ENCODE measurements around the gene PNCK.

Gene PNCK

DNA sequence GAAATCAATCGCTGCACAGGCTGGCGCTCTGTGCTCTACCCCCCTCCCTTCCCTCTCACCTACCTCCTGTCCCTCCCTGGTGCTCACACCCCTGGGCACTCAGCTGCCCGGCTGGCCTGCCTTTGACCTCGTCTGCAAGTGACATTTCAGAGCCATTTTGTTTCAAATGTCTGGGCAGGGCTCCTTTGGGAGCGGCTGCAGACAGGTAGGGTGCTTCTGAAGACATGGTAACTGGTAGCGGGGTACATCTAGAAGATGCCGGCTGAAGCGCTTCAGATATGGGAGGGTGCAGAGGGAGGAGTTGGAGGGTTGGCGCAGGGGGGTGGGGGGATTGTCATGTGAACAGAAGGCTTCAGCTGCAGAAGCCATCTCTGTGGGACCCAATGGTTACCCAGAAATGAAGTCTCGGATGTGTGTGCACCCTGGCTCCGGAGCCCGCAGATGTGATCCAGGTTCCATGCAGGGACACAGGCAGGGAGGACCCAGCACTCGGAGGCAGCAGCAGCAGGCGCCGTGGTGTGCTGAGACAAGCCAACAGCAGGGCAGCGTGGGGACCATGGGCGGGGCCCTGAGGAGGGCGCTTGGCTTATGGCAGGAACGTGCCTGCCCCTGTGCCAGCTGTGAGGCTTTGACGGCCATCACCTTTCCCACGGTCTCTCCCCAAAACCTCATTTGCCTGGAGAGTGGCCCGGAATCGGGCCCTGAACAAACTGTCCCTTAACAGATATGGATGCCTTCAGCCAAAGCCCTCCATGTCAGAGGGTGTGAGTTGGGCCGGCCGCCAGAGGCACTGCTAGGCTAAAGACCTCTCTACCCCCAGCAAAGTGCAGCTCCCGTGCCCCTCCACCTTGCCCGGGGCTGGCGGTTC, 34.2 kb downstream of the PNCK start:
- no peak for ATAC-seq
- no peak for TF ChIP-seq BACH2 (CRISPR knock-in tag; IDR thresholded peaks at IDR 0.05; ENCODE audit: borderline replicate concordance)
- no peak for TF ChIP-seq GLIS3 (CRISPR knock-in tag; IDR thresholded peaks at IDR 0.05)

DNA sequence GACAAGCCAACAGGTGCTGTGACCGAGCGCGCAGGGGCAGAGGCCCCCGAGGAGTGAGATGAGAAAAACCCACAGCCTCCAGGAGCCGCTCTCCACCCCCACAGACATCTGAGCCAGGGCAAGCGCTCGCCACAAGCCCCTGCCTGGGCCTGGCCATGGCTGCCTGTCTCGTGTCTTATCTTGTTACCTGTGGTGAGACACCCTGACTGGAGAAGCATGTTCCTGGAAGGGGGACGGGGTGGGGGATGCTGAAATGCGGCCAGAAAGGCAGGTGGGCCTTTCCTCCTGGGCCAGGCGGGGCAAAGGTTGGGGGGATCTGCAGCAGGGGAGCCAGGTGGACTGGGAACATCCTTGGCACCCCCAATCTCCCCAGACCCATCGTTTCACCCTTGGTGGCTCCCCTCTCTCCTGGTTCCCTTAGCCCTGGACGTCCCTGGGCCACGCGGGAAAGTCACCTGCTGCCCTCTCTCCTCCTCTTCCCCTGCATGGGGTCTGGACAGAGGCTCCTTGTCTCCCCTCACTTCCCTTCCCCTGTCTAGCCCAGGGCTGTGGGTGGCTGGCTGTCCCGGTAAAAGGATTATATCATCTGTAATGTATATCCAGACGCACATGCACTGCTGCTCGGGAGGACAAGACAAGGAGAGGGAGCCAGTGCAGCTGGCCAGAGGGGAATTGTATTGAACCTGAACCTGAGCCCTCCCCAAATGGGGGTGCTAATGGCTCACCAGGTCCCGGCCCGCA, 35.0 kb downstream of the PNCK start:
- TF ChIP-seq OSR1 (CRISPR knock-in tag; IDR thresholded peaks at IDR 0.05), result no peak
- TF ChIP-seq PPARA (CRISPR knock-in tag; IDR thresholded peaks at IDR 0.05; ENCODE audit: borderline replicate concordance), result no peak
- TF ChIP-seq RARB (CRISPR knock-in tag; IDR thresholded peaks at IDR 0.05), result no peak
- no peak for TF ChIP-seq ISL1 (CRISPR knock-in tag; IDR thresholded peaks at IDR 0.05)
- no peak for TF ChIP-seq ZFP3 (CRISPR knock-in tag; IDR thresholded peaks at IDR 0.05)
- TF ChIP-seq, protein P1, sequence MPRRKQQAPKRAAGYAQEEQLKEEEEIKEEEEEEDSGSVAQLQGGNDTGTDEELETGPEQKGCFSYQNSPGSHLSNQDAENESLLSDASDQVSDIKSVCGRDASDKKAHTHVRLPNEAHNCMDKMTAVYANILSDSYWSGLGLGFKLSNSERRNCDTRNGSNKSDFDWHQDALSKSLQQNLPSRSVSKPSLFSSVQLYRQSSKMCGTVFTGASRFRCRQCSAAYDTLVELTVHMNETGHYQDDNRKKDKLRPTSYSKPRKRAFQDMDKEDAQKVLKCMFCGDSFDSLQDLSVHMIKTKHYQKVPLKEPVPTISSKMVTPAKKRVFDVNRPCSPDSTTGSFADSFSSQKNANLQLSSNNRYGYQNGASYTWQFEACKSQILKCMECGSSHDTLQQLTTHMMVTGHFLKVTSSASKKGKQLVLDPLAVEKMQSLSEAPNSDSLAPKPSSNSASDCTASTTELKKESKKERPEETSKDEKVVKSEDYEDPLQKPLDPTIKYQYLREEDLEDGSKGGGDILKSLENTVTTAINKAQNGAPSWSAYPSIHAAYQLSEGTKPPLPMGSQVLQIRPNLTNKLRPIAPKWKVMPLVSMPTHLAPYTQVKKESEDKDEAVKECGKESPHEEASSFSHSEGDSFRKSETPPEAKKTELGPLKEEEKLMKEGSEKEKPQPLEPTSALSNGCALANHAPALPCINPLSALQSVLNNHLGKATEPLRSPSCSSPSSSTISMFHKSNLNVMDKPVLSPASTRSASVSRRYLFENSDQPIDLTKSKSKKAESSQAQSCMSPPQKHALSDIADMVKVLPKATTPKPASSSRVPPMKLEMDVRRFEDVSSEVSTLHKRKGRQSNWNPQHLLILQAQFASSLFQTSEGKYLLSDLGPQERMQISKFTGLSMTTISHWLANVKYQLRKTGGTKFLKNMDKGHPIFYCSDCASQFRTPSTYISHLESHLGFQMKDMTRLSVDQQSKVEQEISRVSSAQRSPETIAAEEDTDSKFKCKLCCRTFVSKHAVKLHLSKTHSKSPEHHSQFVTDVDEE (CRISPR knock-in tag; IDR thresholded peaks at IDR 0.05), result no peak
- TF ChIP-seq ZNF70 (CRISPR knock-in tag; IDR thresholded peaks at IDR 0.05), result no peak
- no peak for TF ChIP-seq SNAI2 (CRISPR knock-in tag; IDR thresholded peaks at IDR 0.05)
- TF ChIP-seq CSDC2 (CRISPR knock-in tag; IDR thresholded peaks at IDR 0.05), result no peak
- TF ChIP-seq ZNF8 (CRISPR knock-in tag; IDR thresholded peaks at IDR 0.05), result no peak
- TF ChIP-seq, protein P2, sequence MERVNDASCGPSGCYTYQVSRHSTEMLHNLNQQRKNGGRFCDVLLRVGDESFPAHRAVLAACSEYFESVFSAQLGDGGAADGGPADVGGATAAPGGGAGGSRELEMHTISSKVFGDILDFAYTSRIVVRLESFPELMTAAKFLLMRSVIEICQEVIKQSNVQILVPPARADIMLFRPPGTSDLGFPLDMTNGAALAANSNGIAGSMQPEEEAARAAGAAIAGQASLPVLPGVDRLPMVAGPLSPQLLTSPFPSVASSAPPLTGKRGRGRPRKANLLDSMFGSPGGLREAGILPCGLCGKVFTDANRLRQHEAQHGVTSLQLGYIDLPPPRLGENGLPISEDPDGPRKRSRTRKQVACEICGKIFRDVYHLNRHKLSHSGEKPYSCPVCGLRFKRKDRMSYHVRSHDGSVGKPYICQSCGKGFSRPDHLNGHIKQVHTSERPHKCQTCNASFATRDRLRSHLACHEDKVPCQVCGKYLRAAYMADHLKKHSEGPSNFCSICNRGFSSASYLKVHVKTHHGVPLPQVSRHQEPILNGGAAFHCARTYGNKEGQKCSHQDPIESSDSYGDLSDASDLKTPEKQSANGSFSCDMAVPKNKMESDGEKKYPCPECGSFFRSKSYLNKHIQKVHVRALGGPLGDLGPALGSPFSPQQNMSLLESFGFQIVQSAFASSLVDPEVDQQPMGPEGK (CRISPR knock-in tag; IDR thresholded peaks at IDR 0.05; ENCODE audit: borderline replicate concordance), result no peak
- TF ChIP-seq BACH2 (CRISPR knock-in tag; IDR thresholded peaks at IDR 0.05; ENCODE audit: borderline replicate concordance), result no peak
- TF ChIP-seq, protein P3, sequence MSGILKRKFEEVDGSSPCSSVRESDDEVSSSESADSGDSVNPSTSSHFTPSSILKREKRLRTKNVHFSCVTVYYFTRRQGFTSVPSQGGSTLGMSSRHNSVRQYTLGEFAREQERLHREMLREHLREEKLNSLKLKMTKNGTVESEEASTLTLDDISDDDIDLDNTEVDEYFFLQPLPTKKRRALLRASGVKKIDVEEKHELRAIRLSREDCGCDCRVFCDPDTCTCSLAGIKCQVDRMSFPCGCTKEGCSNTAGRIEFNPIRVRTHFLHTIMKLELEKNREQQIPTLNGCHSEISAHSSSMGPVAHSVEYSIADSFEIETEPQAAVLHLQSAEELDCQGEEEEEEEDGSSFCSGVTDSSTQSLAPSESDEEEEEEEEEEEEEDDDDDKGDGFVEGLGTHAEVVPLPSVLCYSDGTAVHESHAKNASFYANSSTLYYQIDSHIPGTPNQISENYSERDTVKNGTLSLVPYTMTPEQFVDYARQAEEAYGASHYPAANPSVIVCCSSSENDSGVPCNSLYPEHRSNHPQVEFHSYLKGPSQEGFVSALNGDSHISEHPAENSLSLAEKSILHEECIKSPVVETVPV (CRISPR knock-in tag; IDR thresholded peaks at IDR 0.05), result no peak
- TF ChIP-seq ZFP30 (CRISPR knock-in tag; IDR thresholded peaks at IDR 0.05), result no peak
- no peak for ATAC-seq

GRCh38 chrX:153638041-153638371, 35.6 kb downstream of the PNCK start:
- no peak for TF ChIP-seq ZNF565 (CRISPR knock-in tag; conservative IDR thresholded peaks at IDR 0.05; ENCODE audit: low read depth)
- TF ChIP-seq ESRRG (CRISPR knock-in tag; IDR thresholded peaks at IDR 0.05), result no peak
- TF ChIP-seq ISL1 (CRISPR knock-in tag; IDR thresholded peaks at IDR 0.05), result no peak
- TF ChIP-seq, protein P2 (CRISPR knock-in tag; IDR thresholded peaks at IDR 0.05; ENCODE audit: borderline replicate concordance), result no peak
- TF ChIP-seq ZFP3 (CRISPR knock-in tag; IDR thresholded peaks at IDR 0.05), result no peak
- TF ChIP-seq ZNF70 (CRISPR knock-in tag; IDR thresholded peaks at IDR 0.05), result no peak
- no peak for TF ChIP-seq SNAI2 (CRISPR knock-in tag; IDR thresholded peaks at IDR 0.05)
- ATAC-seq, result no peak
